IPS-18a (cell line): ENCODE results near the gene SATB1.

Experiments used
- H3K27ac ChIP-seq: one replicate; pipeline ENCODE4 v1.5.1; 2013; ENCODE audit warnings: low read length
- H3K27me3 ChIP-seq: one replicate; pipeline ENCODE4 v1.6.1; 2013; ENCODE audit warnings: mild to moderate bottlenecking, low read length; ENCODE audit not compliant: control insufficient read depth, insufficient read depth
- H3K36me3 ChIP-seq: one replicate; pipeline ENCODE4 v1.6.1; 2013; ENCODE audit warnings: low read depth, low read length; ENCODE audit not compliant: control insufficient read depth
- H3K4me1 ChIP-seq: one replicate; pipeline ENCODE4 v1.6.1; 2013; ENCODE audit warnings: low read depth, low read length; ENCODE audit not compliant: control insufficient read depth
- H3K4me3 ChIP-seq: one replicate; pipeline ENCODE4 v1.5.1; 2013; ENCODE audit warnings: low read length
- H3K9ac ChIP-seq: one replicate; pipeline ENCODE4 v1.6.1; 2013; ENCODE audit warnings: mild to moderate bottlenecking, low read length, moderate library complexity
- H3K9me3 ChIP-seq: one replicate; pipeline ENCODE4 v1.6.1; 2013; ENCODE audit warnings: low read depth, low read length; ENCODE audit not compliant: control insufficient read depth

Gene SATB1

GRCh38 chr3:18443665-18444594 is 18.8 kb upstream of the SATB1 start:
- peak overlapping the region; percentile 91 for H3K4me3 ChIP-seq
- no peaks in the 10 kb centered on the region for H3K9me3 ChIP-seq
- H3K36me3 ChIP-seq: no peaks in the 10 kb centered on the region
- H3K27ac ChIP-seq: no peak overlapping the region
- peaks cover 17% of the 10 kb centered on the region for H3K4me1 ChIP-seq
- H3K27me3 ChIP-seq: peaks cover 37% of the 10 kb centered on the region
- H3K9ac ChIP-seq: peak overlapping the region; percentile 52

GRCh38 chr3:18442756-18443664 is 17.9 kb upstream of the SATB1 start:
- Histone ChIP-seq H3K4me1 (peaks cover 22% of the 10 kb centered on the region), H3K36me3 (no peaks in the 10 kb centered on the region), H3K4me3 (peak overlapping the region; percentile 91), H3K9me3 (no peaks in the 10 kb centered on the region), H3K27ac (no peak overlapping the region), H3K9ac (peak overlapping the region; percentile 52), H3K27me3 (peaks cover 37% of the 10 kb centered on the region)

DNA sequence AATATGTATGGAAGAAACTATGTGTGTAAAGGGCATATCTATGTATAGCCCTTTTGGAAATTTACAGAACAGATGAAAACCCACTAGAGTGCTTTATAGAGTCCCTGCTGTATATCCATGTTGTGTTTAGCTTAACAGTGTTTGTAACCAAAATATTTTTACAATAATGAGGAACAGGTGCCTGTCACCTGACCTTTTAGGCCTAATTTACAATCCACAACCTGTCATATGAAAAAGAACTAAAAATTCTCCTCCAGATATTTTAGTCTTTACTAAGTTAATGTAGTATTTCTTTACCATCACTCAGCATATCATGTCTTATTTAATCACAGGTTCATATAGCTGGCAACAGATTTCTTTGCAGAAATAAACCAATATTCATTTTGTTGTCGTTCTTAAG is 16.4 kb upstream of the SATB1 start:
- Histone ChIP-seq H3K9me3 (no peaks in the 10 kb centered on the region), H3K36me3 (no peaks in the 10 kb centered on the region), H3K4me3 (no peak overlapping the region), H3K4me1 (peaks cover 22% of the 10 kb centered on the region), H3K9ac (no peak overlapping the region), H3K27me3 (peaks cover 35% of the 10 kb centered on the region), H3K27ac (no peak overlapping the region)

GRCh38 chr3:18440066-18440722 is 15.1 kb upstream of the SATB1 start:
- H3K27me3 ChIP-seq: peaks cover 27% of the 10 kb centered on the region
- no peaks in the 10 kb centered on the region for H3K9me3 ChIP-seq
- H3K4me3 ChIP-seq: no peak overlapping the region
- H3K4me1 ChIP-seq: peaks cover 21% of the 10 kb centered on the region
- no peak overlapping the region for H3K9ac ChIP-seq
- no peaks in the 10 kb centered on the region for H3K36me3 ChIP-seq
- no peak overlapping the region for H3K27ac ChIP-seq

DNA sequence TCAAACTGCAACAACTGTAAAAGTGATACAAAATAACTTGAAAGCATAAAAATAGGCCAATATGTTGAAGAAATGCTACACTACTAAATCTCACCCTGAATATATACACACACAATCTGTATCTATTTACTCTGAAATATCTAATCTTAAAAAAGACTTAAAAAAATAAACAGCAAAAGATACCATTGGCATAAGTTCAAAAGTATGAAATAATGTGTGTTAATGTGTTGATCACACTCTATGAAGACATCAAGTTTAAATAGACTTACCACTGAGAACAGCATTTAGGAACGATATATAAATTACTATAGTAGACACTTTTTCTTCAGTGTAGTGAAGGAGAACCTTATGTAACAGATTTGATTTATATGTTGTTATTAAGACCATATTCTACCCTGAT is 14.1 kb upstream of the SATB1 start:
- H3K4me1 ChIP-seq: peaks cover 21% of the 10 kb centered on the region
- H3K27me3 ChIP-seq: peaks cover 25% of the 10 kb centered on the region
- no peaks in the 10 kb centered on the region for H3K36me3 ChIP-seq
- no peak overlapping the region for H3K4me3 ChIP-seq
- H3K27ac ChIP-seq: no peak overlapping the region
- H3K9ac ChIP-seq: no peak overlapping the region
- no peaks in the 10 kb centered on the region for H3K9me3 ChIP-seq

- Histone ChIP-seq H3K4me3 (no peak overlapping the region), H3K36me3 (no peaks in the 10 kb centered on the region), H3K9me3 (no peaks in the 10 kb centered on the region), H3K4me1 (peaks cover 21% of the 10 kb centered on the region), H3K27me3 (peaks cover 18% of the 10 kb centered on the region), H3K27ac (no peak overlapping the region), H3K9ac (no peak overlapping the region)
Measured at GRCh38 chr3:18438586-18438985, 13.4 kb upstream of the SATB1 start.

DNA sequence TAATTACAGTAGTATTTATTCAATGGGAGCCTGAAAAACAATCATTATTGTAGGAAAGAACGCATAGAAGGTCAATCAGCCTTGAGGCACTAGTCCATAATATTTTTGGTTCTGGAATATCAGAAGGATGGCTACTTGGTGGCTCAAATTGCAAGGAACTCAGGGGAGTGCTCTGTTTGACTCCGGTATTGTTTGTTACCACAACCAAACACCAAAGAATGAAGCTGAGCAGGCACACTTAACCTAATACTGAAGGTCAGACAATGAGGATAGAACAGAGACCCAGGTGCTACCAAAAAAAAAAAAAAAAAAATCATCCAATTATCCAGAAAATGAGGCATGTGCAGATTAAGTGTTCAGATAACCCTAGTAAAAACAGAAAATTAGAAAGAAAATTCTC is 11.1 kb upstream of the SATB1 start:
- Histone ChIP-seq H3K27ac (no peak overlapping the region), H3K9ac (no peak overlapping the region), H3K4me1 (peaks cover 11% of the 10 kb centered on the region), H3K36me3 (no peaks in the 10 kb centered on the region), H3K27me3 (no peaks in the 10 kb centered on the region), H3K4me3 (no peak overlapping the region), H3K9me3 (no peaks in the 10 kb centered on the region)

DNA sequence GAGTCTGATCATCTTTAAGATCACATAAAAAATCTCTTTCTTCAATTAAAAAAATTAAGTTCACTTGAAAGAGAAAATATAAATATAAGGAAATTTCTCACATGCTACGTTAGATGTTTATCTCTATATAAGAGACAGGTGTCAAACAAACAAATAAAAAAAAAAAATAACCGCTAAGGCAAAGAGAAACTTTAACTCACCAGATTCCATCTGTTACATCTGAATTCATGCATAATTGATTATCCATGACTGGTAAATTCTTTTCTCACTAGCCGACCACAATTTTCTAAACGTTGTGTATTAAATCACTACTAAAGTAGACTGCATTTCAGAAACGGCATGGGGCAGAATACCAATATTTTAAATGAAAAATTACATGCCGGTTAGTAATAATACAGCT is 9.6 kb upstream of the SATB1 start:
- no peaks in the 10 kb centered on the region for H3K27me3 ChIP-seq
- no peaks in the 10 kb centered on the region for H3K9me3 ChIP-seq
- H3K4me3 ChIP-seq: no peak overlapping the region
- H3K27ac ChIP-seq: no peak overlapping the region
- H3K9ac ChIP-seq: no peak overlapping the region
- H3K36me3 ChIP-seq: no peaks in the 10 kb centered on the region
- H3K4me1 ChIP-seq: peaks cover 11% of the 10 kb centered on the region

DNA sequence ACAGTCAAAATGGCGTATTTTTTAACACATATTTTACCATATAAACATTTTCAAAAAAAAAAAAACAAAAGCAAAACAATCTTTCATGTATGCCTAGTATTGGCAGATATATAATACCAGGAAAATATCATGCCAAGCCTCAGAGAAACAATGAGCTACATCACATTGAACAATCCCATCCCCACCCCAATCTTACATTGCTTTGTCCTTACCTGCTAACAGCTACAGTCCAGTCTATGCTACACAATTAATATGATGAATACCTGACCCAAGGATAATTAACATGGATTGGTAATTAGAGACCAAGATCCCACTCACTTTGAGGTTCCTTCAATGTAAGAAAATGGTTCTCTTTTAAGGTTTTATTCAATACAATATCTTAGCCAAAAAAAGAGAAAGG is 7.6 kb upstream of the SATB1 start:
- Histone ChIP-seq H3K4me1 (peaks cover 6% of the 10 kb centered on the region), H3K27me3 (no peaks in the 10 kb centered on the region), H3K27ac (no peak overlapping the region)

GRCh38 chr3:18431266-18431665 is 6.1 kb upstream of the SATB1 start:
- no peak overlapping the region for H3K9ac ChIP-seq
- H3K27ac ChIP-seq: no peak overlapping the region
- peaks cover 10% of the 10 kb centered on the region for H3K27me3 ChIP-seq
- H3K4me3 ChIP-seq: no peak overlapping the region
- no peaks in the 10 kb centered on the region for H3K9me3 ChIP-seq
- no peaks in the 10 kb centered on the region for H3K36me3 ChIP-seq
- H3K4me1 ChIP-seq: peaks cover 10% of the 10 kb centered on the region

More for the DNA sequence above, 7.6 kb upstream of the SATB1 start:
- H3K9me3 ChIP-seq: no peaks in the 10 kb centered on the region
- H3K9ac ChIP-seq: no peak overlapping the region
- no peak overlapping the region for H3K4me3 ChIP-seq
- no peaks in the 10 kb centered on the region for H3K36me3 ChIP-seq
